DOHH2 (cell line): ENCODE results near the gene ALOX5.
"Not testable (repeated sequence)": the region's sequence is repeated elsewhere in the genome, so short reads cannot be mapped to it uniquely, and the experiment has no call there.

Experiments used
- H3F3A ChIP-seq: fragments of 200-600 bp; sonication (generic), shearing (Covaris generic); 2 replicates; pipeline ENCODE4 v1.6.0; 2016; ENCODE audit warnings: antibody characterized with exemption, mild to moderate bottlenecking; ENCODE audit not compliant: control insufficient read depth, insufficient read depth
- H3K27ac ChIP-seq: fragments of 200-600 bp; sonication (generic); 2 replicates; pipeline ENCODE4 v1.5.1; 2014; ENCODE audit warnings: low read depth, mild to moderate bottlenecking, low read length, moderate library complexity
- H3K27me3 ChIP-seq: fragments of 200-600 bp; sonication (generic); 2 replicates; pipeline ENCODE4 v1.6.1; 2014; ENCODE audit warnings: mild to moderate bottlenecking, low read length, mixed read lengths; ENCODE audit not compliant: control insufficient read depth
- H3K36me3 ChIP-seq: fragments of 200-600 bp; sonication (generic); 2 replicates; pipeline ENCODE4 v1.6.1; 2014; ENCODE audit warnings: mild to moderate bottlenecking, low read length, moderate library complexity, mixed read lengths; ENCODE audit not compliant: control insufficient read depth
- H3K4me1 ChIP-seq: fragments of 200-600 bp; sonication (generic); 2 replicates; pipeline ENCODE4 v1.6.1; 2014; ENCODE audit warnings: mild to moderate bottlenecking, low read length, mixed read lengths; ENCODE audit not compliant: control insufficient read depth
- H3K4me2 ChIP-seq: fragments of 200-600 bp; sonication (generic); 2 replicates; pipeline ENCODE4 v1.6.0; 2014; ENCODE audit warnings: mild to moderate bottlenecking, low read length, moderate library complexity
- H3K4me3 ChIP-seq: fragments of 200-600 bp; sonication (generic); 2 replicates; pipeline ENCODE4 v1.5.1; 2014; ENCODE audit warnings: mild to moderate bottlenecking, low read length, mixed read lengths
- H3K79me2 ChIP-seq: fragments of 200-600 bp; sonication (generic); 2 replicates; pipeline ENCODE4 v1.6.1; 2014; ENCODE audit warnings: mild to moderate bottlenecking, low read length, mixed read lengths; ENCODE audit not compliant: control insufficient read depth
- H3K9me2 ChIP-seq: fragments of 200-600 bp; sonication (generic); replicated peaks from 2 replicates; pipeline ENCODE4 v1.6.1; 2014; ENCODE audit warnings: mild to moderate bottlenecking, low read length, mixed read lengths; ENCODE audit not compliant: control insufficient read depth
- H3K9me3 ChIP-seq: fragments of 200-600 bp; sonication (generic); 2 replicates; pipeline ENCODE4 v1.6.1; 2014; ENCODE audit warnings: antibody characterized with exemption, low read length, mixed read lengths; ENCODE audit not compliant: control insufficient read depth, insufficient read depth
- H4K20me1 ChIP-seq: fragments of 200-600 bp; sonication (generic); 2 replicates; pipeline ENCODE4 v1.6.0; 2014; ENCODE audit warnings: low read depth, mild to moderate bottlenecking, antibody characterized with exemption, low read length, moderate library complexity; ENCODE audit not compliant: control insufficient read depth, insufficient read depth
- CTCF ChIP-seq: fragments of 200-600 bp; sonication (generic); IDR thresholded peaks from one replicate; pipeline ENCODE4 v1.5.1; 2014; ENCODE audit warnings: antibody characterized with exemption, mild to moderate bottlenecking, low read depth, low read length; ENCODE audit not compliant: poor library complexity, severe bottlenecking
- EZH2phosphoT487 ChIP-seq: fragments of 200-600 bp; sonication (generic); IDR thresholded peaks from 2 replicates; pipeline ENCODE4 v1.6.1; 2017; ENCODE audit warnings: borderline replicate concordance, mild to moderate bottlenecking, antibody characterized with exemption, low read length, moderate library complexity, mixed read lengths

Gene ALOX5

GRCh38 chr10:45408421-45409319 lies 34.7 kb downstream of the ALOX5 start:
- peaks cover 93% of the 10 kb centered on the region for H3K79me2 ChIP-seq
- H3K27me3 ChIP-seq = no peaks in the 10 kb centered on the region
- peaks cover 2% of the 10 kb centered on the region for H3K4me1 ChIP-seq
- H3K27ac ChIP-seq = no peak overlapping the region
- no peaks in the 10 kb centered on the region for H3K9me2 ChIP-seq
- no peak for TF ChIP-seq EZH2phosphoT487
- TF ChIP-seq CTCF = no peak
- H3K9me3 ChIP-seq = no peaks in the 10 kb centered on the region
- no peak overlapping the region for H3K4me3 ChIP-seq
- H3F3A ChIP-seq = no peaks in the 10 kb centered on the region
- no peak overlapping the region for H3K4me2 ChIP-seq
- H3K36me3 ChIP-seq = peaks cover 94% of the 10 kb centered on the region
- no peaks in the 10 kb centered on the region for H4K20me1 ChIP-seq

GRCh38 chr10:45409347-45409746 lies 35.3 kb downstream of the ALOX5 start:
- not testable (repeated sequence) for H3K4me2 ChIP-seq, H3K27ac ChIP-seq, H3K9me2 ChIP-seq, H3K4me3 ChIP-seq, H3K27me3 ChIP-seq, H3K4me1 ChIP-seq, H4K20me1 ChIP-seq, H3K9me3 ChIP-seq, H3F3A ChIP-seq
- Histone ChIP-seq H3K36me3 (peaks cover 90% of the 10 kb centered on the region), H3K79me2 (peaks cover 88% of the 10 kb centered on the region)

GRCh38 chr10:45409782-45410181 lies 35.8 kb downstream of the ALOX5 start:
- Histone ChIP-seq H3K36me3 (peaks cover 89% of the 10 kb centered on the region), H3K4me2 (no peak overlapping the region), H3K79me2 (peaks cover 86% of the 10 kb centered on the region), H3K27ac (no peak overlapping the region), H3K9me3 (no peaks in the 10 kb centered on the region), H3K4me3 (no peak overlapping the region), H3K27me3 (no peaks in the 10 kb centered on the region), H3K9me2 (no peaks in the 10 kb centered on the region), H3K4me1 (no peaks in the 10 kb centered on the region), H3F3A (no peaks in the 10 kb centered on the region), H4K20me1 (no peaks in the 10 kb centered on the region)
- TF ChIP-seq EZH2phosphoT487 (no peak), CTCF (no peak)

GRCh38 chr10:45410489-45410806 lies 36.4 kb downstream of the ALOX5 start:
- Histone ChIP-seq H3K9me2 (no peaks in the 10 kb centered on the region), H3K4me3 (no peak overlapping the region), H3K79me2 (peaks cover 80% of the 10 kb centered on the region), H3K9me3 (no peaks in the 10 kb centered on the region), H3F3A (no peaks in the 10 kb centered on the region), H3K4me2 (no peak overlapping the region), H3K4me1 (no peaks in the 10 kb centered on the region), H4K20me1 (no peaks in the 10 kb centered on the region), H3K27ac (no peak overlapping the region), H3K27me3 (no peaks in the 10 kb centered on the region), H3K36me3 (peaks cover 83% of the 10 kb centered on the region)
- TF ChIP-seq EZH2phosphoT487 = no peak
- TF ChIP-seq CTCF = no peak
